Left renal pelvis (tissue), 4 donors: ENCODE data around the gene EFNB3. TPM values are rescaled to one million over a fixed set of nuclear protein-coding genes. Genes with fewer than 3 reads are reported as not detected.

Experiments
- DNase-seq, 4 donors: peaks; one replicate each; pipeline ENCODE4 v3.0.0-alpha.2; 2013; ENCODE audit warnings: low read depth in 4 of 4, low spot score in 3 of 4
- polyA plus RNA-seq, 4 donors: library from polyadenylated mRNA; unstranded; fragments of 120-200 nt; gene quantifications; one replicate each; pipeline ENCODE4 v1.2.1, GENCODE V29; 2013; ENCODE audit not compliant: insufficient read length in 4 of 4

EFNB3 gene, protein sequence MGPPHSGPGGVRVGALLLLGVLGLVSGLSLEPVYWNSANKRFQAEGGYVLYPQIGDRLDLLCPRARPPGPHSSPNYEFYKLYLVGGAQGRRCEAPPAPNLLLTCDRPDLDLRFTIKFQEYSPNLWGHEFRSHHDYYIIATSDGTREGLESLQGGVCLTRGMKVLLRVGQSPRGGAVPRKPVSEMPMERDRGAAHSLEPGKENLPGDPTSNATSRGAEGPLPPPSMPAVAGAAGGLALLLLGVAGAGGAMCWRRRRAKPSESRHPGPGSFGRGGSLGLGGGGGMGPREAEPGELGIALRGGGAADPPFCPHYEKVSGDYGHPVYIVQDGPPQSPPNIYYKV
- 10 to 100 TPM; 19.8 to 32.6 (median 23.4) TPM for polyA plus RNA-seq

DNA sequence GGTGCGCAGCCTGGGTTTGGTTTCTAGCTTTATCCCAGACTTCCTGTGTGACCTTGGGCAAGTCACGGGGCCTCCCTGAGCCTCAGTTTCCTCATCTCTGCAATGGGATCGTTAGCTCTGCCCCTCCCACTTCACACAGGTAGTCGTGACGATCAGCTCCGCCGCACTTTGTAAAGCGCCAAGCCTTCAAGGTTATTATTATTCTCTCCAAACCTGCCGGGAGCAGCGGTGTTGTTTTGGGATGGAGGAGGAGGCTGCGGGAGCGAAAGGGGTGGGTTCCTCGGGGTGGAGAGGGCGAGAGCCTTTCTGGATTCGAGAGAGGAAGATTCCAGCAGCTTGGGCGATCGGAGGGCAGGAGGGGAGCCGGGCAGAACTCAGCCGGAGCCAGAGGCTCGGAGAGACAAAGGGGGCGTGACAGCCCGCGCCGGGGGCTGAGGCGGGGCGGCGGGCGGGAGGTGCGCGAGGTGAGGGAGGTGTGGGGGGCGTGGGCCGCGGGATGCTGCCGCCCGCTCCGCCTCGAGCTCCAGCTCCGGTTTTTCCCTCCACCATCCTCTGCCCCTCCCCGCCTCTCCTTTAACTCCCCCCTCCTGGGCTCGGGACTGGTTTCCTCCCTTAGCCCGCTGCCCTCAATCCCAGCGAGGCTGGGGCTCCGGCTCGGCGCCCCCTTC is at the start of gene EFNB3:
Gene EFNB3 (plus strand): TSS at position 602 of the 668 bp plus-strand sequence. CDS start 397 bp downstream, outside the sequence.
- DNase-seq, result no peak

DNA sequence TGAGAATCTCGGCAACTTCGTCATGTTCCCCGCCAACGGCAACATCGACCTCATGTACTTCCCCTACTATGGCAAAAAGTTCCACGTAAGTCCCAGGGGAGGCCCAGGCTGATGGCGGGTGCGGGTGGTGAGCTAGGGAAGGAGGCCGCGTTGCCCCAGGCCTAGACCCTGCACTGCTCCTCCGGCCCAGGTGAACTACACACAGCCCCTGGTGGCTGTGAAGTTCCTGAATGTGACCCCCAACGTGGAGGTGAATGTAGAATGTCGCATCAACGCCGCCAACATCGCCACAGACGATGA is 49.5 kb upstream of the EFNB3 start:
- no peak for DNase-seq

DNA sequence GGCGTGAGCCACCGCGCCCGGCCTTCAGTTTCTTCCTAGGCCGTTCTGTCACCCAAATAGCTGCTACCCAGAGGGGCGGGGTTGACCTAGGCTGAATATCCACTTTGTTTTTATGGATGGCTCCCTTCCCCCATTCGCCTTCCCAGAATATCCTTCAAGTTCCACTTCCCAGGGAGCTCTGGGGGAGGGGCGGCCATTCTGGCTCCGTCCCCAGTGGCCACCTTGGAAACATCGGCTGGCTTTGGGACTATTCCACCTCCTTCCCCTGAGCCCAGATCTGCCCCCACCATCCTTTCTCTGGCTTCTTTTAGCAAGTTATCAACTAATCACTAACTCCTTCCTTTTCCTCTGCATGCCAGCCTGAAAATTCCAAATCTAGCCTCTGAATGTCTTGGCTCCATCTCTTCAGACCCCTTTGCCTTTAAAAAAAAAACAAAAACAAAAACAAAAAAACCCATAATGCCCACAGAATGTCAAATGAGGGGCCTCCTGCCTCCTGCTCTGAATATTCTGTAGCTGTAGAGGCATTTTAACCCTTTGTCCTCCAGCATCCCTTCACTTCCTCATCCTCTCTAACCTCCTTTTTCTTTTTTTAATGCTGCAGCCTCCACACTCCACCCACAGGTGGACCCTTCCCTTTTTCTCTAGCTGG is 47.9 kb upstream of the EFNB3 start:
- peak in 3 of 4 donors; percentile 42 to 57 (median 53) for DNase-seq

GRCh38 chr17:7667656-7668406 is 37.2 kb upstream of the EFNB3 start:
- no peak for DNase-seq

DNA sequence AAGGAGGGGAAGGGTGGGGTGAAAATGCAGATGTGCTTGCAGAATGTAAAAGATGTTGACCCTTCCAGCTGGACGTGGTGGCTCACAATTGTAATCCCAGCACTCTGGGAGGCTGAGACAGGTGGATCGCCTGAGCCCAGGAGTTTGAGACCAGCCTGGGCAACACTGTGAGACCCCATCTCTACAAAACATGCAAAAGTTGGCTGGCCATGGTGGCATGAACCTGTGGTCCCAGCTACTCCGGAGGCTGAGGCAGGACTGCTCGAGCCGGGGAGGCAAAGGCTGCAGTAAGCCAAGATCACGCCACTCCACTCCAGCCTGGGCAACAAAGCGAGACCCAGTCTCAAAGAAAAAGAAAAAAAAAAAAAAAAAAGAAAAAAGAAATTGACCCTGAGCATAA is 36.5 kb upstream of the EFNB3 start:
- DNase-seq, result no peak

DNA sequence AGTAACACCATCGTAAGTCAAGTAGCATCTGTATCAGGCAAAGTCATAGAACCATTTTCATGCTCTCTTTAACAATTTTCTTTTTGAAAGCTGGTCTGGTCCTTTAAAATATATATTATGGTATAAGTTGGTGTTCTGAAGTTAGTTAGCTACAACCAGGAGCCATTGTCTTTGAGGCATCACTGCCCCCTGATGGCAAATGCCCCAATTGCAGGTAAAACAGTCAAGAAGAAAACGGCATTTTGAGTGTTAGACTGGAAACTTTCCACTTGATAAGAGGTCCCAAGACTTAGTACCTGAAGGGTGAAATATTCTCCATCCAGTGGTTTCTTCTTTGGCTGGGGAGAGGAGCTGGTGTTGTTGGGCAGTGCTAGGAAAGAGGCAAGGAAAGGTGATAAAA is 31.8 kb upstream of the EFNB3 start:
- DNase-seq, result no peak

GRCh38 chr17:7674934-7675333 is 30.1 kb upstream of the EFNB3 start:
- DNase-seq, result no peak

DNA sequence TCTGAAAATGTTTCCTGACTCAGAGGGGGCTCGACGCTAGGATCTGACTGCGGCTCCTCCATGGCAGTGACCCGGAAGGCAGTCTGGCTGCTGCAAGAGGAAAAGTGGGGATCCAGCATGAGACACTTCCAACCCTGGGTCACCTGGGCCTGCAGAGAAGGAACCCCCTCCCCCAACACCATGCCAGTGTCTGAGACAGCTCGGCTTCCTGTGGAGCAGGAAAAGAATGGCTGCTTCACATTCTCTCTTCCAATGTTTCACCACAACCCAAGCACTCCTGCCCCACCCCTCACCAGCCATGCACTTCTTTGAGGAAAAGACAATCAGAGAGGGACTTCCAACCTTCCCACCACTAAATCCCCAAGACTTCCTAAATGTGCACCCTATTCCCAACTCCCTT is 28.5 kb upstream of the EFNB3 start:
- DNase-seq, result no peak

GRCh38 chr17:7677388-7678067 is 27.5 kb upstream of the EFNB3 start:
- DNase-seq, result no peak

GRCh38 chr17:7684851-7685532 is 20.0 kb upstream of the EFNB3 start:
- no peak for DNase-seq

- DNase-seq, result peak; percentile 90 to 93 (median 92)
Measured at GRCh38 chr17:7685533-7686221, 19.3 kb upstream of the EFNB3 start.

DNA sequence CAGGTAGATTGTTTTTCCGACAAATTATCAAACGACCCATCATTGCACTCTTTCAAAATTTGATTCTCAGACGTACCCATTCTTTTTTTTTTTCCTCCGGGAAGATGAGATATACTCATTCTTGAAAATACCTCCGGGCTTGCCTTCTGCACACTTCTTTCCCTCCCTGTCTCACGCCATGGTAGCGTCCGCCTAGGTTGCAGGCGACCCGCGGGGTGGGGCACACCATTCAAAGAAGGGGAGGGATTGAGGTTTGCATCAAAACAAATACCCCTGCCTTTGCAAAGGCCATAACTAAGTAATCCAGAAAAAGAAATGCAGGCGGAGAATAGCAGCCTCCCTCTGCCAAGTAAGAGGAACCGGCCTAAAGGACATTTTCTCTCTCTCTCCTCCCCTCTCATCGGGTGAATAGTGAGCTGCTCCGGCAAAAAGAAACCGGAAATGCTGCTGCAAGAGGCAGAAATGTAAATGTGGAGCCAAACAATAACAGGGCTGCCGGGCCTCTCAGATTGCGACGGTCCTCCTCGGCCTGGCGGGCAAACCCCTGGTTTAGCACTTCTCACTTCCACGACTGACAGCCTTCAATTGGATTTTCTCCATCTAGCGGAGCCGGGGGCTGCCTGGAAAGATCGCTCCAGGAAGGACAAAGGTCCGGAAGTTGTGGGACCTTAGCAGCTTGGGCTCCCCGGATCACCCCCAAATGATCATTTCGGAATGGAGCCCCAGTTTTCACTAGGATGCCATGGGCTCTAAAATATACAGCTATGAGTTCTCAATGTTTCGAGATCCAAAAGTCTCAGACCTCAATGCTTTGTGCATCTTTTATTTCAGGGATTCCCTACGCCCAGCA is 18.6 kb upstream of the EFNB3 start:
- DNase-seq, result peak; percentile 81 to 94 (median 86)

DNA sequence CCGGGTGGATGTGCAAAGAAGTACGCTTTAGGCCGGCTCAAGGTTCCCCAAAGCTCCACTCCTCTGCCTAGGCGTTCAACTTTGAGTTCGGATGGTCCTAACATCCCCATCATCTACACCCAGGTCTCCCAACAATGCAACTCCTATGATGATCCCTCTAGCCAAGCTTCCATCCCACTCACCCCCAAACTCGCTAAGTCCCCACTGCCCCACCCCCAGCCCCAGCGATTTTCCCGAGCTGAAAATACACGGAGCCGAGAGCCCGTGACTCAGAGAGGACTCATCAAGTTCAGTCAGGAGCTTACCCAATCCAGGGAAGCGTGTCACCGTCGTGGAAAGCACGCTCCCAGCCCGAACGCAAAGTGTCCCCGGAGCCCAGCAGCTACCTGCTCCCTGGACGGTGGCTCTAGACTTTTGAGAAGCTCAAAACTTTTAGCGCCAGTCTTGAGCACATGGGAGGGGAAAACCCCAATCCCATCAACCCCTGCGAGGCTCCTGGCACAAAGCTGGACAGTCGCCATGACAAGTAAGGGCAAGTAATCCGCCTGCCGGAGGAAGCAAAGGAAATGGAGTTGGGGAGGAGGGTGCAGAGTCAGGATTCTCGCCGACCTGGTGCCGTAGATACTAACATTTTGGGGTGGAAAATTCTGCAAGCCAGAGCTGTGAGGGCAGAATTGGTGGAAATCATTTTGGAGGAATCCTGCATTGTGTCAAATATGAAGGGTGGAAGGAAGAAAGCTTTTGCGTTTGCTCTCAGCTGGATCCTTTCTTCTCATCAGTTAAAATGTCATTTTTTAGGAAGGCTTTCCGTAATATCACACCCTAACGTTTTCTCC is 17.7 kb upstream of the EFNB3 start, which contains the start of gene TP53:
Gene TP53 (minus strand): TSS at position 419 of the 836 bp plus-strand sequence. CDS start 10,896 bp downstream, outside the sequence.
- peak; percentile 82 to 86 (median 83) for DNase-seq

DNA sequence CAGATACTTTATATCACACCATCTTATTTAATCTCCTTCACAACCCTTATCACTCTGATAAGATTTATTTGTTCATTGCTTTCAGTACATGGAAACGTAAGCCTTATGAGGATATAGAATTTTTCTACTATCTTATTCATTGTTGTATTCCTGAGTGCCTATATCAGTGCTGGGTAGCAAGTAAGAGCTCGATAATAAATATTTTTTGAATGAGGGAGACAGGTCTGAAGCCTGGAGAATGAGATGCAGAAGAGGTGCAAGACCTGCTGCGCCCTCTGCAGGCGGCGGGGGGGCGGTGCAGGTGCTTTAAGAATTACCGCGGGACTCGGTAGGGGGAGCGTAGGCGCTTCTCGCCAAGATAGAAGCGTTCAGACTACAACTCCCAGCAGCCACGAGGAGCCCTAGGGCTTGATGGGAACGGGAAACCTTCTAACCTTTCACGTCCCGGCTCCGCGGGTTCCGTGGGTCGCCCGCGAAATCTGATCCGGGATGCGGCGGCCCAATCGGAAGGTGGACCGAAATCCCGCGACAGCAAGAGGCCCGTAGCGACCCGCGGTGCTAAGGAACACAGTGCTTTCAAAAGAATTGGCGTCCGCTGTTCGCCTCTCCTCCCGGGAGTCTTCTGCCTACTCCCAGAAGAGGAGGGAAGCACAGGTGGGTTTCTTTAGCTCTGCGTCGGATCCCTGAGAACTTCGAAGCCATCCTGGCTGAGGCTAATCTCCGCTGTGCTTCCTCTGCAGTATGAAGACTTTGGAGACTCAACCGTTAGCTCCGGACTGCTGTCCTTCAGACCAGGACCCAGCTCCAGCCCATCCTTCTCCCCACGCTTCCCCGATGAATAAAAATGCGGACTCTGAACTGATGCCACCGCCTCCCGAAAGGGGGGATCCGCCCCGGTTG is 16.8 kb upstream of the EFNB3 start, which contains the start of gene WRAP53:
Gene WRAP53 (plus strand): TSS at position 570 of the 900 bp plus-strand sequence. CDS start 172 bp downstream, at position 742.
- peak; percentile 94 to 98 (median 97) for DNase-seq

- DNase-seq, result no peak
Measured at GRCh38 chr17:7688808-7689316, 16.1 kb upstream of the EFNB3 start.

GRCh38 chr17:7695586-7695985 is 9.4 kb upstream of the EFNB3 start:
- no peak for DNase-seq
